Stimulated activated CD4-positive, alpha-beta T cell treated with anti-CD3 and anti-CD28 coated beads, Interleukin-2, amount 100 ng/mL, for 48 hours (primary cell): ENCODE data around the gene IZUMO4.
A peak's percentile ranks its signal among the peaks of the same experiment; 100 is the strongest.

Source experiments
- DNase-seq, 2 donors: peaks; one replicate each; pipeline ENCODE4 v3.0.0-alpha.2; 2020

The IZUMO4 gene

DNA sequence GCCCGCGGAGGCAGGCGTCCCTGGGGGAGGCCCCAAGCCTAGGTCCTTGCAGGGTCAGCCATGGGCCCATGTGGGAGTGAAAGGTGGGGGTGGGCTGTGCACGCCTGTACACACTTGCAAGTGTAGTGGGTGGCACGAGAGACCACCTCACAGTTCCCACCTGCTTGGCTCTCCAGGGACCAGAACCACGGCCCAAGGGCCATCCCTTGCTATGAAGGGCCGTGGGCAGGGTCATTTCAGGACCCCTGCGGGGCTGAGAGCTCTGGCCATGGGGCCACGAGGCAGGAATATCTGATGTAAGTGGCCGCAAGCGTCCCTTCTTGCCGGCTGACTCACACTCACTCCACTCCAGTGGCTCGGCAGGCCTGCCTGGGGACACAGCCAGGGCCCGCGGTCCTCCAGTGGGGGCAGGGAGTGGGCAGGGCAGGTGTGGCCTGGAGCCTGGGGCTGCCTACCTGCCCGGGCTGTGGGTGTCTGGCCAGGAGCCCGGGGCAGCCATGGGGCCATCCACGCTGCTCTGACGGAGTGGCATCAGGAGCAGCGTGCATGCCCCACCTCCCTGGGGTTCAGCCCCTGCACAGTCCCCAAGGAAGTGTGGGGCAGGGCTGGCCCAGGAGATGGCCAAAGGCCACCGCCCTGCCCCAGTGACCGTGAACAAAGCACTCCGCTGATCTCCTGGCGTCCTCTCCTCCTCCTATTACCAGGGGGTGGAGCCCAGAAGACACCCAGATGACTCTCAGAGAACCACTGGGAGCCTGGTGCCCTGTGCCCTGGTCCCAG lies 37.1 kb upstream of the IZUMO4 start:
- no peak for DNase-seq

GRCh38 chr19:2060884-2061494 lies 35.7 kb upstream of the IZUMO4 start:
- no peak for DNase-seq

DNA sequence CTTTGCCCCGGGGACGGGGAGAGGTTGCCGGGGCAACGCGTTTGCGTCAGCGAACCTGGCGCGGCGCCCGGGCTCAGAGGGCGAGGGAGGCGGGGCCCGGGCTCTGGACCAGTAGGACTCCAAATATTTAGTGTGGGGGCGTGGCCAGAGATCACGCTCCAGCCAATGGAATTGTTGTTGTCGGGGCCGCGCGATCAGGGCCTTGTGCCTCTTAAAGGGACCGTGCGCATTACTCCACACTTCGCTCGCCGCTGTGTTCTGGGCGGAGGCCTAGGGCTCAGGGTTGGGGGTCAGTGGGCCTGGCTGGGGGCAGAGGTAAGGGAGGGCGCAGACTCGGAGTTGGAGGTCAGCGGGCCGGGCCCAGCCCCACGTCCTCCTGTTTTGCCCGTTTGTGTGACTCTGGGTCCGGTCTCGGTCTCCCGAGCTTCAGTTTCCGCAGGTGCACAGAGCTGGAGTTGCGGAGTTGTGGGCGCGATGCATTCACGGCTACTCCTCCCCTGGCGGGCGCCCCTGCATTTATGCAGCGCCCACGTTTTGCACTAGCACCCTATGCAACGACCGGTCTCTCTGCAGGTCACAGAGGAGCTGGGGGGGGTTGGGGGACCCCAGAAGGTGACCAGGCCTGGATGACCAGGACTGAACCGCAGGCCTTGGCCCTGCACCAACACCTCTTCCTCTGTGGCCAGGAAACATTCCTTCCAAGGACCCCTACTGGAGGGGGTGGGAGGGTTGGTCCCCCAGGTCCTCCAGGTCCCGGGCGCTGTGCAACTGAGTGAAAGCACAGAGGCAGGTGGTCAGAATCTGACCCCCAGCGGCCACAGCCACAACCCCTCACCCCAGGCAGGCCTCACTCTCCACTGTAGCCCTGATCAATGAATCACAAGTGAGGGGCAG lies 35.0 kb upstream of the IZUMO4 start:
- DNase-seq: peak; percentile 100

DNA sequence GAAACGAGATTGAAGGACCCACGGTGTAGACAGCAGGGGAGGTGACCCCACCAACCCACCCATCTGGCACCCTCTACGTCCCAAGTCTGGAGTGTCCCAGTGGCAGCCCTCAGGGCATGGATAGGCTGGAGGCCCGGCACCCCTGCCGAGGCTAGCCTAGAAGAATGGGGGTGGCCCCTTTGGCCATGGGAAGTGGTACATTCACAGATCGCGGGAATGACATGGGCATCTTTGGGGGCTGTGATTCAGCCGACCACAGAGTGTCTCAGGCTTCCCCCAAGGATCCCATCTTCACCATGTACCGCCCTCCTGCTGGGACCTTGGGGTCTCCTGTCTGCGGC lies 34.4 kb upstream of the IZUMO4 start:
- no peak for DNase-seq

- no peak for DNase-seq
Observed at GRCh38 chr19:2062770-2063169, 33.9 kb upstream of the IZUMO4 start.

GRCh38 chr19:2063824-2064223 lies 32.9 kb upstream of the IZUMO4 start:
- no peak for DNase-seq

GRCh38 chr19:2064395-2064787 lies 32.3 kb upstream of the IZUMO4 start:
- no peak for DNase-seq

DNA sequence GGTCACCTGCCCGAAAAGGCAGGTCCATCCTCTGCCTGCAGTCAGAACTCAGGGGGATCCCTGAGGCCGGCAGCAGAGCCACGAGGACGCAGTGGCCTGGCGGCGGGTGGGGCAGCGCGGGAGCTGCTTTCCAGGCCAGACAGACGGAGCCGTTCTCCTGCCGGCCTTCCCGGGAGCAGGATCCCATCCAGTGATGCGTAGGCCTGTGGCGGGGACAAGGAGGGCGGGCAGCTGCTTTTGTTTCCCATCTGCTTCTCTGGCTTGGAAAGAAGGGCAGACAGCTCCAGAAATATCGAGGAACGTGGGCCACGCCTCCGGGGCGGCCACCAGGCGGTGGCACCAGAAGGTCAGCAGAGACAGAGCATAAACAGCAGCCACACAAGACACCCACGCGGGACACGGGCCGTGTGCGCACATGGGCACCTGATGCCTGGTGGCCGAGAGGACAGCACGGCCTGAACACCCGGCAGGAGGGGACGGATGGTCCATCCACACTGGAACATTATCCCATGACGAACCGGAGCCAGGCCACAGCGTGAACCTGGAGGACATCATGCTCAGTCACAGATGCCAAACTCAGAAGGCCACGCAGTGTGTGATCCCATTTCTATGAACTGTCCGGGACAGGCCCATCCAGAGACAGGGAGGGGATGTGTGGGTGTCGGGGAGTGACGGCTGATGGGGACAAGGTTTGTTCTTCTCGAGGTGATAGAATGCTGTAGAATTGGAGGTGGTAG lies 31.8 kb upstream of the IZUMO4 start:
- DNase-seq: no peak

DNA sequence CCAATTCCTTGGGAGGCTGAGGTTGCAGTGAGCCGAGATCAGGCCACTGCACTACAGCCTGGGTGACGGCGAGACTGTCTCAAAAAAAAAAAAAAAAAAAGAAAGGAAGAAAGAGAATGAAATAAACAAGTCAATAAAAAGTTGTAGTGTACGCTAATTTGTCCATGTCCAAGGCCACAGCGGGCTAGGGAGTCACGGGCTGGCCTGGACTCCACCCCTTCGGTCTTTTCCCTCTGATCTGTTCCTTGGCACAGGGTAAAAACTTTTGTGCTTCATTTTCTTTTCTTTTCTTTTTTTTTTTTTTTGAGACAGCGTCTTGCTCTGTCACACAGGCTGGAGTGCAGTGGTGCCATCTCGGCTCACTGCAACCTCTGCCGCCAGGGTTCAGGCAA lies 26.3 kb upstream of the IZUMO4 start:
- DNase-seq: no peak

- DNase-seq: no peak
Observed at GRCh38 chr19:2070986-2071673, 25.6 kb upstream of the IZUMO4 start.

DNA sequence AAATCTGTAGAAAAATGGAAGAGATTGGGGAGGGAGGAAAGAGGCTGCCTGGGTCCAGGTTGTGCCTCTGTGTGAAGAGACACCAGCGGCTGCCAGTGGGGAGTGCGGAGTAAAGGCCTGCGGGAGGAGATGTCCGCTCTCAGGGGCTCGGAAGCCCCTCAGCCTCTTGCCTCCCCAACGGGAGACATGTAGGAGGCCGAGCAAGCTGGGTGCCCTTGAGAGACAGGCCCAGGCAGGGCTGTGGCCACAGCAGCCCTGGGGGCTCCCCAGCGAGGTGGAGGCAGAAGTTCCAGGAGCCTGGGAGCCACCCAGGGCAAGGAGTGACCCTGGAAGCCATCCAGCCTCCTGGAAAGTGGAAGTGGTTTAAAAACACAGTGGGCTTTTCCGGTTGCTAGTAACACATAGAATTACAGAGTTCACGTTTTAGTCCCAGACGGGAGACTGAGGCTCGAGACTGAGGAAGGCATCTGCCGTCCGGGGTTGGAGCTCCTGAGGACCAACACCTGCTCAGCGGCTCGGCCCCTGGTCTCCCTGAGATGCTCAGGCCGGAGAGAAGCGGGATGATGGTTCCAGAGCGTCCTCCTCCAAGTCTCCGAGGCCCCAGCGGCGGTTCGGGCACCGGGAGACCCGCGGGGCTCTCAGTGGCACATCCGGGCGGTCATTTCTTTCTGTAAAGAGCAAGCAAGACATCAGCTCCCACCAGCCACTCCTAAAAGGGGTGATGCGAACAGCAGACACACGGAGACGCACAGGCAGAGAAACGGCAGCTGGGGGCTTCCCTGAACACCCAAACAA lies 23.8 kb upstream of the IZUMO4 start:
- DNase-seq: no peak

GRCh38 chr19:2076526-2076944 lies 20.2 kb upstream of the IZUMO4 start:
- no peak for DNase-seq

- no peak for DNase-seq
Observed at GRCh38 chr19:2077398-2077797, 19.3 kb upstream of the IZUMO4 start.

- no peak for DNase-seq
Observed at GRCh38 chr19:2077833-2078619, 18.7 kb upstream of the IZUMO4 start.

DNA sequence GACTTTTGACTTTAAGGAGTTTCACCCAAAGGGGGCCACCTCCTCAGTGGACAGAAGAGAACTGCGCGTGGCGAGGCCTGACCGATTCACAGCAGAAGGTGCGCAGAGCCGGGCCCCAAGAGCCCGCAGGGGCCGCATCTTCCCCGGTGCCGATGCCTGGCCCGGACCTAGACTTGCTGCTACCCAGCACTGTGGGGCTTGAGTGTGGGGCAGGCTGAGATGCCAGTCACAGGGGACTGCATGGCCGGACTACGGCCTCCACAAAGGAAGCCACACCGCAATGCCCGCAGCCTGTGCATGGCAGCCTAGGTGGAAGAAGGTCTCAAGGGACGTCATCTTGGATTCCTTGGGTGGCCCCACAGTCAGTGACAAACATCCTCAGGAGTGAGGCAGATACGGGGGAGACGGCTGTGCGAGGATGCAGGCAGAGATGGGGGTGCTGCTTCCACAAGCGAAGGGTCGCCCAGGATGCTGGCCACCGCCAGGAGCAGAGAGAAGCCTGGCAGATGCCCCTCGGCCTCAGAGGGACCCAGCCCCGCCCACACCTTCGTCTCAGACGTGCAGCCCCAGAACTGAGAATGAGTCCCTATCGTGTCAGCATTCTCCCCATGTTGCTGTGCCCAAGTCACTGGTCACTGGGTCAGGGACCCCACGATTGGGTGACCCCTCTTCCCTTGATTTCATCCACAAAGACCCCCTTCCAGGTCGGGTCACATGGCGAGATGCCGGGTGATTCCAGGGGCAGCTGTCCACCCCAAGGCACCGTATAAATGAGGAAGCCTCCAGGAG lies 17.4 kb upstream of the IZUMO4 start:
- DNase-seq: no peak

DNA sequence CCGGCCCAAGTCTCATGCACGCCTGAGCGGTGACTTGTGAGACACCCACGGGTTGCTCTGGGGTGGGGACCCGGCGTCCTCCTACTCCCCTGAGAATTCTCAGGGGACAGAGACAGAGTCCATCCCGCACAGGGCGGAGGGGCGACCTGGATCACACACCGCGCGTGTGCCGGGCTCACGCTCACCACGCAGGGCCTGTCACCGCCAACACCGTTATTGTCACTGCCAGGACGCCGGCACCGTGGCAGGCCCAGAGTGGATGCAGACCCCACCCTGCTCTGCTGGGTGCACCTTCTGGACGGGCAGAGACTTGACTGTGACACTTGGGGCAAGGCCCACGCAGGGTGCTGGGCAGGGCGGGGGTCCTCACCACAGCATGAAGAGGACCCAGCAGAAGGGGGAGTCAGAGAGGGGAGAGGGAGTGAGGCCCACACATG lies 16.8 kb upstream of the IZUMO4 start:
- no peak for DNase-seq

DNA sequence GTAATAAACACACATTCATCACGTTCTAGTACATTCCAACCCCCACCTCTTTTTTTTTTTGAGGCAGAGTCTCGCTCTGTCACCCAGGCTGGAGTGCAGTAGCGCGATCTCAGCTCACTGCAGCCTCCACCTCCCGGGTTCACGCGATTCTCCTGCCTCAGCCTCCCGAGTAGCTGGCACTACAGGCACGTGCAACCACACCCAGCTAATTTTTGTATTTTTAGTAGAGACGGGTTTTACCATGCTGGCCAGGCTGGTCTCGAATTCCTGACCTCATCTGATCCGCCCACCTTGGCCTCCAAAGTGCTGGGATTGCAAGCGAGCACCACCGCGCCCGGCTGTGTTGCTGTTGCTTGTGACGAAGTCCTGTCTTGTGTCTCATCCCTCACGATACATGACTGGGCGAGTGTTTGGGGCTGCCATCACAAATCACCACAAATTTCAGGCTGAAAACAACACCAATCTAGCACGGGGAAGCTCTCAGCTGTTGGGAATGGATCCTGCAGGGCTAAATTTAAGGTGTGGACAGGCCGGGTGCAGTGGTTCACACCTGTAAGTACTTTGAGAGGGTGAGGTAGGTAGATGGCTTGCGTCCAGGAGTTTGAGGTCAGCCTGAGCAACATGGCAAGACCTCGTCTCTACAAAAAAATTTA lies 16.3 kb upstream of the IZUMO4 start:
- no peak for DNase-seq

GRCh38 chr19:2081873-2082810 lies 14.6 kb upstream of the IZUMO4 start:
- DNase-seq: no peak
